ENCODE results near the gene ITPKB.

DNA sequence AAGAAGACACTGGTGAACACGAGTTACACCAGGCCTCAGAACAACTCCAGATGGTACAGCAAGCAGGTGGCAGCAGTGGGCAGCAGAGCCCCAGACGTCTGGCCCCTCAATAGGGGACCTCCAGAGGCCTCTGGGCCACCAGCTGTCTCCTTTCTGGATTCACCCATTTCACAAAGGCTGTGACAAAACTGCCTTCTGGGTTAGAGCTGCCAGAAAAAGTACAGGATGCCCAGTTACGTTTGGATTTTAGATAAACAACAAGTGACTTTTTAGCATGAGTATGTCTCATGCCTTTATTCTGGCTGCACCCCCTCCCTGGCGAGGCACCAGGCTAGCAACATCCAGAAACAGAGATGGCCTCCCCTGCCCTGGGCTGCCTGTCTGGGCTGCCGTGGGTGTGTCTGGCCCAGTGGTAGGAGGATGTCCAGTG is 30.1 kb downstream of the ITPKB start:
- TF ChIP-seq CTCF (IDR thresholded peaks at IDR 0.05; ENCODE audit: low read length) (no peak), EZH2 (optimal IDR thresholded peaks at IDR 0.05; ENCODE audit: low read depth, low read length) (no peak)

All from MM.1S (cell line).